T-helper 2 cell treated with Interferon-gamma antibody and Interleukin-4, amounts not matched to agents 5 μg/mL and 100 μg/mL, for 36 hours (primary cell): ENCODE data around the gene NXNL1.
A peak's percentile ranks its signal among the peaks of the same experiment; 100 is the strongest.
"Not testable (repeated sequence)": the region's sequence is repeated elsewhere in the genome, so short reads cannot be mapped to it uniquely, and the experiment has no call there.

ENCODE experiments used
- DNase-seq: peaks from one replicate; pipeline ENCODE4 v3.0.0; 2021; ENCODE audit warnings: low spot score
- H3K27ac Mint-ChIP-seq: one replicate; pipeline ENCODE4 v1.8.0; 2021; ENCODE audit warnings: mild to moderate bottlenecking, mixed read lengths
- H3K27me3 Mint-ChIP-seq: one replicate; pipeline ENCODE4 v1.8.0; 2021; ENCODE audit warnings: low read depth, mixed read lengths
- H3K36me3 Mint-ChIP-seq: one replicate; pipeline ENCODE4 v1.8.0; 2021; ENCODE audit warnings: low read depth, mixed read lengths
- H3K4me1 Mint-ChIP-seq: one replicate; pipeline ENCODE4 v1.8.0; 2021; ENCODE audit warnings: low read depth, mixed read lengths
- H3K4me3 Mint-ChIP-seq: one replicate; pipeline ENCODE4 v1.8.0; 2022; ENCODE audit warnings: mild to moderate bottlenecking, moderate library complexity, mixed read lengths
- H3K9me3 Mint-ChIP-seq: one replicate; pipeline ENCODE4 v1.8.0; 2021; ENCODE audit warnings: mixed read lengths

Gene NXNL1

GRCh38 chr19:17460372-17461230, at the start of gene NXNL1:
TSS of gene NXNL1 (minus strand) at chr19:17460926. CDS start at chr19:17460869, 57 bp downstream.
- Mint-ChIP-seq H3K4me3 (no peak within 1 kb of the TSS), H3K27me3 (peaks cover 23% of the 10 kb centered on the region), H3K36me3 (no peaks in the 10 kb centered on the region), H3K27ac (no peak within 1 kb of the TSS), H3K9me3 (no peaks in the 10 kb centered on the region), H3K4me1 (peaks cover under 1% of the 10 kb centered on the region)
- DNase-seq = no peak

- H3K36me3 Mint-ChIP-seq = peaks cover 30% of the 10 kb centered on the region
- H3K9me3 Mint-ChIP-seq, DNase-seq, H3K27me3 Mint-ChIP-seq, H3K4me3 Mint-ChIP-seq: not testable (repeated sequence)
- H3K4me1 Mint-ChIP-seq = peaks cover 26% of the 10 kb centered on the region
- peak overlapping the region; percentile 31 for H3K27ac Mint-ChIP-seq
These were observed 47.8 kb upstream of the NXNL1 start for GRCh38 chr19:17508558-17508933.

GRCh38 chr19:17506745-17507144, 46.0 kb upstream of the NXNL1 start:
- Mint-ChIP-seq H3K4me1 (peaks cover 18% of the 10 kb centered on the region), H3K27me3 (no peaks in the 10 kb centered on the region), H3K9me3 (no peaks in the 10 kb centered on the region), H3K4me3 (no peak overlapping the region), H3K27ac (no peak overlapping the region), H3K36me3 (peaks cover 23% of the 10 kb centered on the region)
- no peak for DNase-seq

- no peak overlapping the region for H3K27ac Mint-ChIP-seq
- DNase-seq = no peak
- H3K9me3 Mint-ChIP-seq = no peaks in the 10 kb centered on the region
- H3K4me1 Mint-ChIP-seq = peaks cover 11% of the 10 kb centered on the region
- peaks cover 17% of the 10 kb centered on the region for H3K36me3 Mint-ChIP-seq
- H3K27me3 Mint-ChIP-seq = no peaks in the 10 kb centered on the region
- no peak overlapping the region for H3K4me3 Mint-ChIP-seq
These were observed 44.5 kb upstream of the NXNL1 start for GRCh38 chr19:17505223-17505622.

- no peak overlapping the region for H3K27ac Mint-ChIP-seq
- peaks cover 15% of the 10 kb centered on the region for H3K36me3 Mint-ChIP-seq
These were observed 43.7 kb upstream of the NXNL1 start for GRCh38 chr19:17504456-17504855.

GRCh38 chr19:17504030-17504429, 43.3 kb upstream of the NXNL1 start:
- no peaks in the 10 kb centered on the region for H3K27me3 Mint-ChIP-seq
- H3K36me3 Mint-ChIP-seq = peaks cover 15% of the 10 kb centered on the region
- no peaks in the 10 kb centered on the region for H3K9me3 Mint-ChIP-seq
- H3K4me1 Mint-ChIP-seq = peaks cover 14% of the 10 kb centered on the region
- no peak overlapping the region for H3K4me3 Mint-ChIP-seq
- H3K27ac Mint-ChIP-seq = peak overlapping the region; percentile 26
- no peak for DNase-seq

More at GRCh38 chr19:17504456-17504855, 43.7 kb upstream of the NXNL1 start:
- no peaks in the 10 kb centered on the region for H3K27me3 Mint-ChIP-seq
- DNase-seq = no peak
- H3K4me3 Mint-ChIP-seq = no peak overlapping the region
- H3K4me1 Mint-ChIP-seq = peaks cover 14% of the 10 kb centered on the region
- no peaks in the 10 kb centered on the region for H3K9me3 Mint-ChIP-seq

- peaks cover 11% of the 10 kb centered on the region for H3K4me1 Mint-ChIP-seq
- H3K27me3 Mint-ChIP-seq = no peaks in the 10 kb centered on the region
- no peak overlapping the region for H3K27ac Mint-ChIP-seq
- H3K4me3 Mint-ChIP-seq = no peak overlapping the region
- DNase-seq = no peak
- no peaks in the 10 kb centered on the region for H3K9me3 Mint-ChIP-seq
- peaks cover 12% of the 10 kb centered on the region for H3K36me3 Mint-ChIP-seq
These were observed 42.5 kb upstream of the NXNL1 start for GRCh38 chr19:17503240-17503639.

- Mint-ChIP-seq H3K9me3 (no peaks in the 10 kb centered on the region), H3K27ac (no peak overlapping the region), H3K4me1 (peaks cover 7% of the 10 kb centered on the region), H3K36me3 (peaks cover 5% of the 10 kb centered on the region), H3K4me3 (no peak overlapping the region), H3K27me3 (no peaks in the 10 kb centered on the region)
- DNase-seq = no peak
These were observed 39.9 kb upstream of the NXNL1 start for GRCh38 chr19:17500447-17501198.

GRCh38 chr19:17499648-17500446, 39.1 kb upstream of the NXNL1 start:
- Mint-ChIP-seq H3K27me3 (no peaks in the 10 kb centered on the region), H3K4me3 (no peak overlapping the region), H3K9me3 (no peaks in the 10 kb centered on the region), H3K27ac (peak overlapping the region; percentile 45), H3K4me1 (peaks cover 7% of the 10 kb centered on the region), H3K36me3 (peaks cover 2% of the 10 kb centered on the region)
- no peak for DNase-seq

GRCh38 chr19:17499025-17499424, 38.3 kb upstream of the NXNL1 start:
- DNase-seq, H3K36me3 Mint-ChIP-seq, H3K4me3 Mint-ChIP-seq, H3K4me1 Mint-ChIP-seq, H3K27ac Mint-ChIP-seq, H3K9me3 Mint-ChIP-seq, H3K27me3 Mint-ChIP-seq: not testable (repeated sequence)

GRCh38 chr19:17497149-17497798, 36.5 kb upstream of the NXNL1 start:
- H3K27ac Mint-ChIP-seq = no peak overlapping the region
- no peaks in the 10 kb centered on the region for H3K9me3 Mint-ChIP-seq
- H3K27me3 Mint-ChIP-seq = no peaks in the 10 kb centered on the region
- peaks cover 7% of the 10 kb centered on the region for H3K4me1 Mint-ChIP-seq
- no peak overlapping the region for H3K4me3 Mint-ChIP-seq
- DNase-seq = no peak
- peaks cover 2% of the 10 kb centered on the region for H3K36me3 Mint-ChIP-seq

GRCh38 chr19:17496337-17496997, 35.7 kb upstream of the NXNL1 start:
- Mint-ChIP-seq H3K4me1 (peaks cover 9% of the 10 kb centered on the region), H3K9me3 (no peaks in the 10 kb centered on the region), H3K27ac (no peak overlapping the region), H3K27me3 (no peaks in the 10 kb centered on the region), H3K4me3 (no peak overlapping the region), H3K36me3 (peaks cover 2% of the 10 kb centered on the region)
- DNase-seq = peak; percentile 75
